ENCODE results near the gene RIN1.
A peak's percentile ranks its signal among the peaks of the same experiment; 100 is the strongest.

DNA sequence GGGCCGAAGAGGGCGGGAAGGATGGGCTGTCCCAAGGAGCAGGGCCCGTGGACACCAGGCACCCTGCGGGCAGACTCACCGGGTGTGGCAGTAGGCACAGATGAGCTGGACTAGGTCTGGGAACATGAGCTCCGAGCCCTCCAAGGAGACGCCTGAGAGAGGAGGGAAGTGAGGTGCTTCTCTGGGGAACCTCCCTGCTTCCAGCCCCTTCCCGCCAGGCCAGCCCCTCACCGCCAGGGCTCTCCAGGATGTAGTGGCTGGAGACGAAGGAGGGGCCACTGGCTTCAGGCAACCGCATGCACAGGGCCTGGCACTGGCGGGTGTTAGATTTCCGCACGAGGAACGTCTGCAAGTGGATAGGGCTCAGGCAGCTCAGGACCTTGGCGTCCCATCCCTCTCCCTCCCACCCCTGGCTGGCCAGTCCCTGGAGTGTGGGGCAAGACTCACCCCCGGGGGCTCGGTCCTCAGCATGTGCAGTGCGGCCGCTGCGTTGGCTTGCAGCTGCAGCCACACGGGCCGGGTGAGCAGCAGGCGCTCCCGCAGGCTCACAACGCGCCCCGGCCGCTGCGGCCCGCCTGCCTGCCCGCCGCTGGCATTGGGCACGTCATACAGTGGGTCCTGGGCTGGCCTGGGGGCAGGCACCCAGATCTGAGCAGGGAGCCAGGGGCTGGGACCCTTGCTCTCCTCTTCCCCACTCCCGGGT is 552 bp downstream of the RIN1 start:
- TF ChIP-seq, protein P1, sequence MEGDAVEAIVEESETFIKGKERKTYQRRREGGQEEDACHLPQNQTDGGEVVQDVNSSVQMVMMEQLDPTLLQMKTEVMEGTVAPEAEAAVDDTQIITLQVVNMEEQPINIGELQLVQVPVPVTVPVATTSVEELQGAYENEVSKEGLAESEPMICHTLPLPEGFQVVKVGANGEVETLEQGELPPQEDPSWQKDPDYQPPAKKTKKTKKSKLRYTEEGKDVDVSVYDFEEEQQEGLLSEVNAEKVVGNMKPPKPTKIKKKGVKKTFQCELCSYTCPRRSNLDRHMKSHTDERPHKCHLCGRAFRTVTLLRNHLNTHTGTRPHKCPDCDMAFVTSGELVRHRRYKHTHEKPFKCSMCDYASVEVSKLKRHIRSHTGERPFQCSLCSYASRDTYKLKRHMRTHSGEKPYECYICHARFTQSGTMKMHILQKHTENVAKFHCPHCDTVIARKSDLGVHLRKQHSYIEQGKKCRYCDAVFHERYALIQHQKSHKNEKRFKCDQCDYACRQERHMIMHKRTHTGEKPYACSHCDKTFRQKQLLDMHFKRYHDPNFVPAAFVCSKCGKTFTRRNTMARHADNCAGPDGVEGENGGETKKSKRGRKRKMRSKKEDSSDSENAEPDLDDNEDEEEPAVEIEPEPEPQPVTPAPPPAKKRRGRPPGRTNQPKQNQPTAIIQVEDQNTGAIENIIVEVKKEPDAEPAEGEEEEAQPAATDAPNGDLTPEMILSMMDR (IDR thresholded peaks at IDR 0.05; ENCODE audit: low read depth, low read length) = no peak
- TF ChIP-seq POLR2A (IDR thresholded peaks at IDR 0.05; ENCODE audit: extremely low read depth, insufficient read length) (no peak), MYC (IDR thresholded peaks at IDR 0.05; ENCODE audit: low read depth, low read length) (peak; percentile 79; the same call in 1 of the 2 replicates)

All from NB4 (cell line).